ENCODE data around the gene MCC.

MCC gene

DNA sequence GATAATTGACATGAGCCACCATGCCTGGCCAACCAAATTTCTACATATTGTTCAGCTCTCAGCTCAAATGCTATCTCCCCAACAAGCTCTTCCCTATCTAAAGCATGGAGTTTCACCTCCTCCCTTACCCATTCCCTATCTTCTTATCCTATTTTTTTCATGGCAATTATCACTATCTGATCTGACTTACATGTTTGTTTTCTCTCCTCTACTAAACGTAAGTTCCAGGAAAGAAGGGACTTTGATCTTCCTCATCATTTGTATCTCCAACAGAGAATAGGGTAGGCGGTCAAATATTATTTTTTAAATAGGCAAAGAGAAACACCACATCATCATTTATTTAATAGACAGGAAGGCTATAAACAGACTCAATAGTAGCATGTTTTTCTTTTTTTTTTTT lies 381.4 kb downstream of the MCC start:
- Histone ChIP-seq H3K4me1 (ENCODE audit: control insufficient read depth, insufficient read depth, low read depth, low read length) (no peaks in the 10 kb centered on the region), H2AFZ (ENCODE audit: low read depth, low read length) (no peak overlapping the region), H2BK120ac (ENCODE audit: low read depth, low read length) (no peak overlapping the region), H3K4ac (ENCODE audit: low read depth in 1 of 2, low read length in 2 of 2) (no peak overlapping the region), H3K79me1 (replicated peaks; ENCODE audit: low read length, poor library complexity, severe bottlenecking) (peaks cover 8% of the 10 kb centered on the region), H4K8ac (ENCODE audit: low read length) (no peak overlapping the region), H2BK12ac (ENCODE audit: low read length in 2 of 2) (no peak overlapping the region), H3K14ac (ENCODE audit: low read length in 2 of 2) (no peak overlapping the region), H3K4me2 (ENCODE audit: low read length, poor library complexity, severe bottlenecking) (no peak overlapping the region), H2BK15ac (ENCODE audit: low read depth, poor library complexity, severe bottlenecking) (no peak overlapping the region), H3K23ac (ENCODE audit: low read length in 2 of 2) (no peak overlapping the region), H2AK5ac (ENCODE audit: low read length, severe bottlenecking) (no peak overlapping the region), H3K9me3 (ENCODE audit: control insufficient read depth, low read length) (no peaks in the 10 kb centered on the region), H3K27me3 (ENCODE audit: control insufficient read depth in 1 of 2, insufficient read depth in 1 of 2, low read length in 2 of 2) (no peaks in the 10 kb centered on the region), H2BK5ac (ENCODE audit: low read depth, low read length, poor library complexity, severe bottlenecking) (no peak overlapping the region), H3K18ac (ENCODE audit: low read depth in 1 of 2, low read length in 2 of 2) (no peak overlapping the region), H3K4me3 (ENCODE audit: insufficient read depth in 1 of 2, low read depth in 1 of 2, low read length in 2 of 2) (no peak overlapping the region), H4K91ac (ENCODE audit: low read length) (no peak overlapping the region), H3K27ac (ENCODE audit: low read length, poor library complexity, severe bottlenecking) (no peak overlapping the region), H3K9ac (ENCODE audit: low read length) (no peak overlapping the region), H3K36me3 (ENCODE audit: control insufficient read depth in 1 of 2, insufficient read depth in 2 of 2, low read depth in 1 of 2, low read length in 2 of 2) (peaks cover 6 to 23% of the 10 kb centered on the region in 2 experiments)
- no peak for DNase-seq
- no CpG with 5 or more reads among the region's 2 CpGs for WGBS

DNA sequence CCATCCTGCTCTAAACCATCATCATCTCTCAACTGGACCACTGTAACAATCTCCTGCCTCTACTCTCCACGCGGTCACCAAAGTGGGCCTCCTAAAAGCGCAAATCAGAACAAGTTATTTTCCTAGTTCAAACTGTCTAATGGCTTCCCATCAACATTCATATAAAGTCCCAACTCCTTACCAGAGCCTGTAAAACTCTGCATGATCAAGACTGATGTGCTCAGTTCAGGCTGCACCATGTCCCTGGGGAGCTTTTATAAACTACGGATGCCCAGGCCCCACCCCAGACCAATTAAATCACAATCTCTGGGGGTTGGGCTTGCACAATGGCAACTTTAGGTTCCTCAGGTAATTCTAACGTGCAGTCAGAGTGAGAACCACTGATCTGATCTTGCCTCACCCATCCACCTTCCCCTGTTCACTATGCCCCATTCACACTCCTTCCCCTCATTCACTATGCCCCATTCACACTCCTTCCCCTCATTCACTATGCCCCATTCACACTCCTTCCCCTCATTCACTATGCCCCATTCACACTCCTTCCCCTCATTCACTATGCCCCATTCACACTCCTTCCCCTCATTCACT lies 382.5 kb downstream of the MCC start:
- no peak overlapping the region for H2BK120ac ChIP-seq (ENCODE audit: low read depth, low read length)
- peaks cover 6 to 34% of the 10 kb centered on the region in 2 experiments for H3K36me3 ChIP-seq (ENCODE audit: control insufficient read depth in 1 of 2, insufficient read depth in 2 of 2, low read depth in 1 of 2, low read length in 2 of 2)
- no peak overlapping the region for H3K14ac ChIP-seq (ENCODE audit: low read length in 2 of 2)
- 95% methylated on average over 5 of the region's 5 CpGs for whole genome bisulfite sequencing
- no peak overlapping the region for H2AFZ ChIP-seq (ENCODE audit: low read depth, low read length)
- no peak overlapping the region for H3K4me2 ChIP-seq (ENCODE audit: low read length, poor library complexity, severe bottlenecking)
- H3K18ac ChIP-seq (ENCODE audit: low read depth in 1 of 2, low read length in 2 of 2), result no peak overlapping the region
- H4K91ac ChIP-seq (ENCODE audit: low read length), result no peak overlapping the region
- no peak overlapping the region for H2AK5ac ChIP-seq (ENCODE audit: low read length, severe bottlenecking)
- no peak overlapping the region for H3K4ac ChIP-seq (ENCODE audit: low read depth in 1 of 2, low read length in 2 of 2)
- no peak overlapping the region for H2BK5ac ChIP-seq (ENCODE audit: low read depth, low read length, poor library complexity, severe bottlenecking)
- H3K9ac ChIP-seq (ENCODE audit: low read length), result no peak overlapping the region
- no peak overlapping the region for H3K23ac ChIP-seq (ENCODE audit: low read length in 2 of 2)
- H2BK15ac ChIP-seq (ENCODE audit: low read depth, poor library complexity, severe bottlenecking), result no peak overlapping the region
- H3K79me1 ChIP-seq (replicated peaks; ENCODE audit: low read length, poor library complexity, severe bottlenecking), result peaks cover 6% of the 10 kb centered on the region
- no peaks in the 10 kb centered on the region for H3K27me3 ChIP-seq (ENCODE audit: control insufficient read depth in 1 of 2, insufficient read depth in 1 of 2, low read length in 2 of 2)
- DNase-seq, result no peak
- no peak overlapping the region for H2BK12ac ChIP-seq (ENCODE audit: low read length in 2 of 2)
- no peak overlapping the region for H4K8ac ChIP-seq (ENCODE audit: low read length)
- H3K9me3 ChIP-seq (ENCODE audit: control insufficient read depth, low read length), result no peaks in the 10 kb centered on the region
- no peak overlapping the region for H3K27ac ChIP-seq (ENCODE audit: low read length, poor library complexity, severe bottlenecking)
- H3K4me3 ChIP-seq (ENCODE audit: insufficient read depth in 1 of 2, low read depth in 1 of 2, low read length in 2 of 2), result no peak overlapping the region
- no peaks in the 10 kb centered on the region for H3K4me1 ChIP-seq (ENCODE audit: control insufficient read depth, insufficient read depth, low read depth, low read length)

DNA sequence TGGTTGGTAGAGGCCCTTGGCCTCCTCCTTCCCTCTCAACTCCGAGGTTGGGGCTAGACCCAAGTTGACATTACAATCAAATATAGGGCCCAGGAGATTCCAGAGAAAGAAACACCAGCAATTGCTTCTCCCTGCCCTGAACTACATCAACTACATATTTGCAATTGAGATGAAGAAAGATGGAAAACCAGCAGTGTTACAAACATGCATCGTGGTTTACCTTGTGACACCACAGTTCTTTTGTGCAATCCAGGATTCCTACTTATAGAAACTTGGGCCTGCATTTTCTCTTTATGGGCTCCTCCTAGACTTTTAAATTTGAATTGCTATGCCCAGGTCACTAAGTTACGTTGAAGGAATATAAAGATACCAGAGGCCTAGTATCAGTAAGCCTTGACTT lies 384.9 kb downstream of the MCC start:
- Histone ChIP-seq H3K9me3 (ENCODE audit: control insufficient read depth, low read length) (no peaks in the 10 kb centered on the region), H2BK5ac (ENCODE audit: low read depth, low read length, poor library complexity, severe bottlenecking) (no peak overlapping the region), H3K79me1 (replicated peaks; ENCODE audit: low read length, poor library complexity, severe bottlenecking) (peaks cover 7% of the 10 kb centered on the region), H3K27ac (ENCODE audit: low read length, poor library complexity, severe bottlenecking) (no peak overlapping the region), H3K27me3 (ENCODE audit: control insufficient read depth in 1 of 2, insufficient read depth in 1 of 2, low read length in 2 of 2) (no peaks in the 10 kb centered on the region), H3K14ac (ENCODE audit: low read length in 2 of 2) (no peak overlapping the region), H3K4me1 (ENCODE audit: control insufficient read depth, insufficient read depth, low read depth, low read length) (no peaks in the 10 kb centered on the region), H4K91ac (ENCODE audit: low read length) (no peak overlapping the region), H3K9ac (ENCODE audit: low read length) (no peak overlapping the region), H3K4me3 (ENCODE audit: insufficient read depth in 1 of 2, low read depth in 1 of 2, low read length in 2 of 2) (no peak overlapping the region), H3K36me3 (ENCODE audit: control insufficient read depth in 1 of 2, insufficient read depth in 2 of 2, low read depth in 1 of 2, low read length in 2 of 2) (peaks cover 6 to 51% of the 10 kb centered on the region in 2 experiments), H2BK15ac (ENCODE audit: low read depth, poor library complexity, severe bottlenecking) (no peak overlapping the region), H3K23ac (ENCODE audit: low read length in 2 of 2) (no peak overlapping the region), H3K4ac (ENCODE audit: low read depth in 1 of 2, low read length in 2 of 2) (no peak overlapping the region), H4K8ac (ENCODE audit: low read length) (no peak overlapping the region), H2AK5ac (ENCODE audit: low read length, severe bottlenecking) (no peak overlapping the region), H3K4me2 (ENCODE audit: low read length, poor library complexity, severe bottlenecking) (no peak overlapping the region), H2BK12ac (ENCODE audit: low read length in 2 of 2) (no peak overlapping the region), H2BK120ac (ENCODE audit: low read depth, low read length) (no peak overlapping the region), H3K18ac (ENCODE audit: low read depth in 1 of 2, low read length in 2 of 2) (no peak overlapping the region), H2AFZ (ENCODE audit: low read depth, low read length) (no peak overlapping the region)
- DNase-seq, result peak; percentile 33
- 100% methylated on average over 3 of the region's 3 CpGs for WGBS

DNA sequence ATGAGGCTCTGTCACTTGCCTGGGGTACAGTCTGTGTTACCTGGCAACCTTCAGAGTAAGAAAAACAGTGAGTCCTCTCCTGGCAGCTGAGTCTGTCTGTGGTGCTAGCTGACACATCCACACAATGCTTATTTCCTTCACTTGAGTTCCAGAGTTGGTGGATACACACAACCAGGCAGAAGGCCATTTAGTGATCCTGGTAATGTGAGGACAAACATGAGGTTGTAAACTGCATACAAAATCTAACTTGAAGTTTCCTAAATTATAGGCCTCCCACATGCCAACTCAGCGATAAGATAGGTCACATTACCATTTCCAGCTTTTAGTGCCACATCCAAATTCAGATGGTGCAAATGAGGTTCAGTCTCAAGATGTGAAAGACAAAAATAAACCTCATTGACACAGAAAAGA lies 386.1 kb downstream of the MCC start:
- DNase-seq, result no peak
- H3K14ac ChIP-seq (ENCODE audit: low read length in 2 of 2), result no peak overlapping the region

More for the DNA sequence above, 386.1 kb downstream of the MCC start:
- Histone ChIP-seq H3K18ac (ENCODE audit: low read depth in 1 of 2, low read length in 2 of 2) (no peak overlapping the region), H2BK12ac (ENCODE audit: low read length in 2 of 2) (peak overlapping the region in 1 of 2 experiments; percentile 3), H3K27ac (ENCODE audit: low read length, poor library complexity, severe bottlenecking) (no peak overlapping the region), H3K9me3 (ENCODE audit: control insufficient read depth, low read length) (no peaks in the 10 kb centered on the region), H4K8ac (ENCODE audit: low read length) (no peak overlapping the region), H4K91ac (ENCODE audit: low read length) (no peak overlapping the region), H2BK15ac (ENCODE audit: low read depth, poor library complexity, severe bottlenecking) (no peak overlapping the region), H2BK5ac (ENCODE audit: low read depth, low read length, poor library complexity, severe bottlenecking) (no peak overlapping the region), H3K79me1 (replicated peaks; ENCODE audit: low read length, poor library complexity, severe bottlenecking) (peaks cover 2% of the 10 kb centered on the region), H3K23ac (ENCODE audit: low read length in 2 of 2) (peak overlapping the region in 1 of 2 experiments; percentile 31), H3K27me3 (ENCODE audit: control insufficient read depth in 1 of 2, insufficient read depth in 1 of 2, low read length in 2 of 2) (no peaks in the 10 kb centered on the region), H3K4me1 (ENCODE audit: control insufficient read depth, insufficient read depth, low read depth, low read length) (no peaks in the 10 kb centered on the region), H3K9ac (ENCODE audit: low read length) (peak overlapping the region; percentile 5), H2BK120ac (ENCODE audit: low read depth, low read length) (no peak overlapping the region), H3K4me3 (ENCODE audit: insufficient read depth in 1 of 2, low read depth in 1 of 2, low read length in 2 of 2) (no peak overlapping the region), H3K4ac (ENCODE audit: low read depth in 1 of 2, low read length in 2 of 2) (no peak overlapping the region), H3K36me3 (ENCODE audit: control insufficient read depth in 1 of 2, insufficient read depth in 2 of 2, low read depth in 1 of 2, low read length in 2 of 2) (peaks cover 3 to 57% of the 10 kb centered on the region in 2 experiments), H2AFZ (ENCODE audit: low read depth, low read length) (no peak overlapping the region), H2AK5ac (ENCODE audit: low read length, severe bottlenecking) (no peak overlapping the region), H3K4me2 (ENCODE audit: low read length, poor library complexity, severe bottlenecking) (no peak overlapping the region)
- no CpG with 5 or more reads among the region's 1 CpG for WGBS
